Endothelial cell of umbilical vein (primary cell): Measurements from ENCODE around the gene CD247. TPM values are rescaled to one million over a fixed set of nuclear protein-coding genes. Genes with fewer than 3 reads are reported as not detected.

Source experiments
- BruUV-seq: library from RNA; stranded (reverse); fragments of 400-500 nt; replicated peaks from 2 replicates; lab custom pipeline; 2021; lab: Mats Ljungman, UMichigan
- CTCF ChIA-PET: fragments of 300-600, 350-600 bp; sonication (Branson Sonifier 250); formaldehyde crosslinking; loops from one replicate; lab custom pipeline; 2021; ENCODE audit warnings: antibody characterized with exemption, inconsistent platforms; lab: Charles Lee
- POLR2A ChIA-PET: fragments of 300-600, 350-600 bp; sonication (Branson Sonifier 250); formaldehyde crosslinking; loops from one replicate; lab custom pipeline; 2021; ENCODE audit warnings: antibody characterized with exemption, inconsistent platforms; lab: Charles Lee
- DNase-seq: peaks from one replicate; pipeline ENCODE4 v3.0.0-alpha.2; 2011; ENCODE audit warnings: low read depth, low spot score
- FAIRE-seq: peaks from 2 replicates; lab custom pipeline; 2011; peaks lifted over from hg19 to GRCh38; lab: Jason Lieb, UNC
- H2AFZ ChIP-seq: 2 replicates; pipeline ENCODE4 v1.6.0; 2012; ENCODE audit warnings: low read depth, low read length, control low read depth, inconsistent platforms
- H3K27ac ChIP-seq: 2 replicates; pipeline ENCODE4 v1.5.1; 2011; ENCODE audit warnings: low read depth, mild to moderate bottlenecking, control low read depth, low read length, moderate library complexity; ENCODE audit not compliant: insufficient read depth
- H3K27me3 ChIP-seq, 2 experiments: 2 replicates each; pipeline versions ENCODE4 v1.6.0 to v1.6.1; 2011; ENCODE audit warnings: low read length in 2 of 2, mixed read lengths in 1 of 2; ENCODE audit not compliant: control insufficient read depth in 2 of 2, insufficient read depth in 2 of 2
- H3K36me3 ChIP-seq, 2 experiments: 2 replicates in 1 of 2; 3 replicates in 1 of 2; pipeline ENCODE4 v1.5.1; 2011; ENCODE audit warnings: low read length in 2 of 2, mild to moderate bottlenecking in 1 of 2, moderate library complexity in 1 of 2; ENCODE audit not compliant: control insufficient read depth in 2 of 2, insufficient read depth in 2 of 2; ENCODE audit errors: extremely low read depth in 1 of 2
- H3K4me1 ChIP-seq: 3 replicates; pipeline ENCODE4 v1.5.1; 2011; ENCODE audit warnings: mild to moderate bottlenecking, low read length; ENCODE audit not compliant: control insufficient read depth, insufficient read depth; ENCODE audit errors: extremely low read depth
- H3K4me2 ChIP-seq: 2 replicates; pipeline ENCODE4 v1.6.1; 2011; ENCODE audit warnings: low read length, control low read depth, mixed read lengths; ENCODE audit not compliant: insufficient read depth
- H3K4me3 ChIP-seq, 3 experiments: fragments of 200-600 bp in 1 of 3; sonication (generic), shearing (Covaris generic) in 1 of 3; replicated peaks in 1 of 3; 2 replicates each; pipeline ENCODE4 v1.5.1; 2011 to 2016; ENCODE audit warnings: control low read depth in 3 of 3, low read length in 3 of 3, mild to moderate bottlenecking in 2 of 3, inconsistent platforms in 1 of 3, low read depth in 1 of 3, moderate library complexity in 1 of 3; ENCODE audit not compliant: insufficient read depth in 1 of 3
- H3K79me2 ChIP-seq: 2 replicates; pipeline ENCODE4 v1.6.0; 2012; ENCODE audit warnings: low read length, inconsistent platforms; ENCODE audit not compliant: control insufficient read depth, insufficient read depth
- H3K9ac ChIP-seq: replicated peaks from 2 replicates; pipeline ENCODE3; 2011; ENCODE audit warnings: low read length, control low read depth; ENCODE audit not compliant: insufficient read depth; ENCODE audit errors: extremely low read depth
- H3K9me1 ChIP-seq: replicated peaks from 3 replicates; pipeline ENCODE4 v1.6.0; 2011; ENCODE audit warnings: mild to moderate bottlenecking, low read length; ENCODE audit not compliant: control insufficient read depth, insufficient read depth; ENCODE audit errors: extremely low read depth
- H3K9me3 ChIP-seq: replicated peaks from 2 replicates; pipeline ENCODE4 v1.5.1; 2012; ENCODE audit warnings: low read length, inconsistent platforms; ENCODE audit not compliant: control insufficient read depth, insufficient read depth
- H4K20me1 ChIP-seq: replicated peaks from 2 replicates; pipeline ENCODE3; 2011; ENCODE audit warnings: mild to moderate bottlenecking, low read length; ENCODE audit not compliant: control insufficient read depth, insufficient read depth; ENCODE audit errors: extremely low read depth
- EZH2 ChIP-seq: IDR thresholded peaks from 2 replicates; pipeline ENCODE4 v1.6.1; 2012; ENCODE audit warnings: borderline replicate concordance, low read depth, mild to moderate bottlenecking, moderate library complexity, low read length, inconsistent platforms; ENCODE audit not compliant: severe bottlenecking
- FOS ChIP-seq: IDR thresholded peaks from 2 replicates; pipeline ENCODE4 v1.6.1; 2011; ENCODE audit warnings: mild to moderate bottlenecking, low read length, moderate library complexity, borderline replicate concordance; ENCODE audit not compliant: insufficient read depth
- GATA2 ChIP-seq: IDR thresholded peaks from 2 replicates; pipeline ENCODE4 v1.7.0; 2011; ENCODE audit warnings: low read depth, mild to moderate bottlenecking, moderate library complexity, mixed read lengths, low read length; ENCODE audit not compliant: insufficient read length, insufficient read depth
- JUN ChIP-seq: IDR thresholded peaks from 2 replicates; pipeline ENCODE4 v1.6.1; 2011; ENCODE audit warnings: borderline replicate concordance, low read depth; ENCODE audit not compliant: insufficient read length, insufficient read depth
- MYC ChIP-seq: IDR thresholded peaks from one replicate; pipeline ENCODE4 v1.6.1; 2011; ENCODE audit warnings: mild to moderate bottlenecking, low read depth, low read length
- POLR2A ChIP-seq: IDR thresholded peaks from 2 replicates; pipeline ENCODE4 v1.6.1; 2012; ENCODE audit warnings: low read depth, mild to moderate bottlenecking, control low read depth, low read length
- POLR2AphosphoS5 ChIP-seq: IDR thresholded peaks from 2 replicates; pipeline ENCODE4 v1.6.1; 2012; ENCODE audit warnings: low read depth, mild to moderate bottlenecking, control low read depth, low read length, moderate library complexity; ENCODE audit not compliant: insufficient read depth
- dilution Hi-C: fragments of 300-500 bp; cut with MboI; formaldehyde crosslinking; loops from one replicate; pipeline ENCODE4 v1.15.0; 2019; ENCODE audit warnings: low sequenced_read_pairs; ENCODE audit not compliant: extremely low pct_ligation_motif_present
- intact Hi-C: fragments of 100-400 bp; cut with micrococcal nuclease; formaldehyde crosslinking; loops from one replicate; pipeline ENCODE4 v1.10.0; 2022
- polyA plus RNA-seq, 4 experiments: library from polyadenylated mRNA; depleted of rRNA in 3 of 4; stranded (reverse) in 3 of 4; unstranded in 1 of 4; fragments of >200 nt; gene quantifications; 2 replicates each; pipeline versions ENCODE4 v1.2.1 to v1.2.3, GENCODE V29; 2011 to 2012; ENCODE audit warnings: missing spikeins in 1 of 4
- total RNA-seq: library from RNA; stranded (reverse); gene quantifications from 2 replicates; pipeline ENCODE4 v1.2.3, GENCODE V29; 2021
- TF ChIP-seq, protein P1 (sequence below), 2 donors: IDR thresholded peaks; 1 replicate in 1 of 2; 2 replicates in 1 of 2; pipeline ENCODE4 v1.5.1; 2011; ENCODE audit warnings: low read length in 2 of 2, mild to moderate bottlenecking in 2 of 2, moderate library complexity in 2 of 2, control low read depth in 1 of 2, inconsistent platforms in 1 of 2, low read depth in 1 of 2; ENCODE audit not compliant: insufficient read depth in 1 of 2; ENCODE audit errors: extremely low read depth in 1 of 2
- TF ChIP-seq, protein P2 (sequence below): IDR thresholded peaks from 2 replicates; pipeline ENCODE4 v1.6.1; 2011; ENCODE audit not compliant: insufficient read depth, insufficient read length

Gene CD247
- total and polyA plus RNA-seq, 2 donors (not counting 3 experiments of a cell fraction or from before 2014, with no cell fraction given): not detected

DNA sequence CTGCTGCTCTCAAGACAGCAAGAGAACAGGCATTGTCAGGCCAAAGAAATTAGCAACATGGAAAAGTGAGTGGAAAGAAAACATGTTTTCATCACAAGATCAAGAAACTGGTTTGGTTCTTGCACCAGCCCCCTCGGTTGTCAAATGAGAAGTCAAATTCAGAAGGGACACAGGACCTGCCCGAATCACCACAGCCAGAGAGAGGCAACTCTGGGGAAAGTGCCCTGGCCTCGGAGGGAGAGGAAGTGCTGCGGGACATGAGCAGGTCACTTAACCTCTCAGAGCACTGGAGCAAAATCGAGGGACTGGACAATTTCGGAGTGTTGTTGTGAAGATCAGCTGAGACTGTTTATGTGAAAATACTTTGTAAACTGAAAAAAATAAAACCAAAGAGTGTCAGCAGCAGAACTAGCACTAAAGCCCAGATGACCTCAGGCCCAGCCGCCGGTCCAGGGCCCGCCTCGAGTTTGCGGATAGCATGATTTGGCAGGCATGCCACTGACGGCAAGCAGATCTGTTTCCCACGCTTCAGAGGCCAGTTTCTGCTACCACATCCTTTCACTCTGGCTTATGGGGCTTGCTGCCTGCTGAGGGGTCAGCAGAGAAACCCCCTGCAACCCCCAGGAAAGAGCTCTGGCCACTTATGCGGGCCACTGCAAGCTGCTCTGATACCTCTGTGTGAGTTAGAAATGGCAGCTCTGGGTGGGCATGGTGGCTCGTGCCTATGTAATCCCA, 32.1 kb downstream of the CD247 start:
- intact Hi-C loops (no loop called here), dilution Hi-C loops (no loop called here)
- Histone ChIP-seq H3K9ac (no peak overlapping the region), H3K9me3 (no peaks in the 10 kb centered on the region), H3K9me1 (no peaks in the 10 kb centered on the region), H3K27me3 (no peaks in the 10 kb centered on the region), H2AFZ (no peak overlapping the region), H3K4me3 (no peak overlapping the region), H3K36me3 (no peaks in the 10 kb centered on the region), H4K20me1 (no peaks in the 10 kb centered on the region), H3K79me2 (no peaks in the 10 kb centered on the region), H3K4me1 (no peaks in the 10 kb centered on the region), H3K27ac (no peak overlapping the region), H3K4me2 (no peak overlapping the region)
- POLR2A ChIA-PET: no interaction called here
- FAIRE-seq (no peak), DNase-seq (no peak)
- CTCF ChIA-PET: interaction anchor here (1.0 kb wide), 1 partner anchor 33 kb away, joined by 3 read pairs; no protein-coding TSS in a partner anchor
- TF ChIP-seq JUN (no peak), EZH2 (no peak), POLR2AphosphoS5 (no peak), POLR2A (no peak), GATA2 (no peak), FOS (no peak), MYC (no peak)
- TF ChIP-seq, protein P1, sequence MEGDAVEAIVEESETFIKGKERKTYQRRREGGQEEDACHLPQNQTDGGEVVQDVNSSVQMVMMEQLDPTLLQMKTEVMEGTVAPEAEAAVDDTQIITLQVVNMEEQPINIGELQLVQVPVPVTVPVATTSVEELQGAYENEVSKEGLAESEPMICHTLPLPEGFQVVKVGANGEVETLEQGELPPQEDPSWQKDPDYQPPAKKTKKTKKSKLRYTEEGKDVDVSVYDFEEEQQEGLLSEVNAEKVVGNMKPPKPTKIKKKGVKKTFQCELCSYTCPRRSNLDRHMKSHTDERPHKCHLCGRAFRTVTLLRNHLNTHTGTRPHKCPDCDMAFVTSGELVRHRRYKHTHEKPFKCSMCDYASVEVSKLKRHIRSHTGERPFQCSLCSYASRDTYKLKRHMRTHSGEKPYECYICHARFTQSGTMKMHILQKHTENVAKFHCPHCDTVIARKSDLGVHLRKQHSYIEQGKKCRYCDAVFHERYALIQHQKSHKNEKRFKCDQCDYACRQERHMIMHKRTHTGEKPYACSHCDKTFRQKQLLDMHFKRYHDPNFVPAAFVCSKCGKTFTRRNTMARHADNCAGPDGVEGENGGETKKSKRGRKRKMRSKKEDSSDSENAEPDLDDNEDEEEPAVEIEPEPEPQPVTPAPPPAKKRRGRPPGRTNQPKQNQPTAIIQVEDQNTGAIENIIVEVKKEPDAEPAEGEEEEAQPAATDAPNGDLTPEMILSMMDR (IDR thresholded peaks at IDR 0.05; ENCODE audit: extremely low read depth in 1 of 2, insufficient read depth in 1 of 2, low read depth in 1 of 2, low read length in 2 of 2): no peak
- TF ChIP-seq, protein P2, sequence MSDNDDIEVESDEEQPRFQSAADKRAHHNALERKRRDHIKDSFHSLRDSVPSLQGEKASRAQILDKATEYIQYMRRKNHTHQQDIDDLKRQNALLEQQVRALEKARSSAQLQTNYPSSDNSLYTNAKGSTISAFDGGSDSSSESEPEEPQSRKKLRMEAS: no peak
- BruUV-seq: no TSS peak
